ENCODE measurements around the gene KDM4C. TPM values are rescaled to one million over a fixed set of nuclear protein-coding genes. Genes with fewer than 3 reads are reported as not detected.

The KDM4C gene
- total and polyA plus RNA-seq, 11 donors = 4.4 to 19.9 (median 13.3) TPM

GRCh38 chr9:6829536-6829935 lies 71.8 kb downstream of the KDM4C start:
- no peak for ATAC-seq
- peaks cover 0 to 30% (median 14%) of the 10 kb centered on the region in 9 donors for H3K36me3 ChIP-seq
- H3K4me1 ChIP-seq = no peaks in the 10 kb centered on the region
- intact Hi-C loops (cut with DNase I) = loop anchor here in 2 of 10 donors (5.0 kb wide), 2 partner anchors 218 to 223 kb away; no protein-coding TSS in a partner anchor
- H3K27me3 ChIP-seq = no peaks in the 10 kb centered on the region
- H3K9me3 ChIP-seq = peaks cover 0 to 10% (median 0%) of the 10 kb centered on the region in 12 donors
- no peak for TF ChIP-seq CTCF (IDR thresholded peaks at IDR 0.05)
- TF ChIP-seq POLR2A (IDR thresholded peaks at IDR 0.05) = no peak
- H3K4me3 ChIP-seq = no peak overlapping the region
- H3K27ac ChIP-seq = no peak overlapping the region
- no peak for DNase-seq

- H3K9me3 ChIP-seq = peaks cover 0 to 17% (median 0%) of the 10 kb centered on the region in 12 donors
- peak in 1 of 4 donors; percentile 45 for ATAC-seq
- WGBS, 4 donors = 69 to 75% (median 72%) methylated on average over 12 of the region's 12 CpGs
- H3K27ac ChIP-seq = no peak overlapping the region
- no peaks in the 10 kb centered on the region for H3K27me3 ChIP-seq
- H3K4me3 ChIP-seq = no peak overlapping the region
- peaks cover 0 to 8% (median 0%) of the 10 kb centered on the region in 12 donors for H3K4me1 ChIP-seq
- intact Hi-C loops (cut with DNase I) = no loop called here
- TF ChIP-seq CTCF (IDR thresholded peaks at IDR 0.05) = no peak
- no peak for TF ChIP-seq POLR2A (IDR thresholded peaks at IDR 0.05)
- no peak for DNase-seq
- peaks cover 0 to 33% (median 3%) of the 10 kb centered on the region in 9 donors for H3K36me3 ChIP-seq
Measured at GRCh38 chr9:6833518-6834192, 75.9 kb downstream of the KDM4C start.

GRCh38 chr9:6834306-6834705 lies 76.5 kb downstream of the KDM4C start:
- intact Hi-C loops (cut with DNase I) = no loop called here
- Histone ChIP-seq H3K27me3 (no peaks in the 10 kb centered on the region), H3K9me3 (peaks cover 0 to 17% (median 0%) of the 10 kb centered on the region in 12 donors), H3K36me3 (peaks cover 0 to 28% (median 0%) of the 10 kb centered on the region in 9 donors), H3K4me3 (no peak overlapping the region), H3K27ac (no peak overlapping the region), H3K4me1 (peaks cover 0 to 11% (median 0%) of the 10 kb centered on the region in 12 donors)
- no peak for TF ChIP-seq CTCF (IDR thresholded peaks at IDR 0.05)
- TF ChIP-seq POLR2A (IDR thresholded peaks at IDR 0.05) = no peak
- ATAC-seq (no peak), DNase-seq (peak in 1 of 5 donors; percentile 55)
- WGBS, 4 donors = 95 to 98% (median 97%) methylated on average over 14 to 20 of the region's 20 CpGs

GRCh38 chr9:6838158-6838557 lies 80.4 kb downstream of the KDM4C start:
- TF ChIP-seq CTCF (IDR thresholded peaks at IDR 0.05) (no peak), POLR2A (IDR thresholded peaks at IDR 0.05) (no peak)
- Histone ChIP-seq H3K4me3 (no peak overlapping the region), H3K27me3 (no peaks in the 10 kb centered on the region), H3K4me1 (peaks cover 0 to 11% (median 0%) of the 10 kb centered on the region in 12 donors), H3K9me3 (peaks cover 0 to 7% (median 0%) of the 10 kb centered on the region in 12 donors), H3K36me3 (peaks cover 0 to 16% (median 0%) of the 10 kb centered on the region in 9 donors), H3K27ac (no peak overlapping the region)
- ATAC-seq (no peak), DNase-seq (no peak)
- intact Hi-C loops (cut with DNase I) = no loop called here
- 35 to 57% (median 42%) methylated on average over 6 of the region's 6 CpGs for WGBS, 4 donors

Data from heart left ventricle (tissue), 16 donors.